Erythroblast (primary cell): Measurements from ENCODE around the gene SERPINH1.
A peak's percentile ranks its signal among the peaks of the same experiment; 100 is the strongest.
"Not testable (repeated sequence)": the region's sequence is repeated elsewhere in the genome, so short reads cannot be mapped to it uniquely, and the experiment has no call there.

Experiments used
- DNase-seq, 2 experiments: peaks; one replicate each; lab custom pipeline; 2025; lab: John Stamatoyannopoulos, UW
- GATA1 ChIP-seq: IDR thresholded peaks from 2 replicates; pipeline ENCODE4 v1.6.1; 2011; ENCODE audit warnings: low read depth, mild to moderate bottlenecking, control low read depth, low read length, moderate library complexity
- POLR2A ChIP-seq: IDR thresholded peaks from 2 replicates; pipeline ENCODE4 v1.6.1; 2011; ENCODE audit warnings: mild to moderate bottlenecking, low read length

SERPINH1 gene

DNA sequence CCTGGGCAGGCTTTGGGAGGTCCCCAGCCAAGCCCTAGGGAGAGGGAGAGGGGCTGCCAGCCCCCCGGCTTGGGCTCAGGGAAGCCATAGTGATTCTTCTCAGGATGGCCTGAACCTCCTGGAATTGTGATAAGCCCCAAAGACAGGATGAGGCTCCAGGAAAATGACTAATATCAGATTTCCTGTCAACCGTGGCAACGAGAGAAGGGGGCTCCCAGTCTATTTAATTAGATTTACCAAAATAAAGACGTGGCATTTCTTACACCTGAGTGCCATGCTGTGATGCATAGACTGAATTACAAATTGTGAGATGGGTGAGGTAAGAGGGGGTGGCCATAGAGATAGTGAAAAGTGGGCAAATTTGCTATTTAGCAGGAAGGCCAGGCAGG lies 20.4 kb downstream of the SERPINH1 start:
- TF ChIP-seq GATA1 (no peak), POLR2A (no peak)
- DNase-seq, result no peak

- no peak for TF ChIP-seq GATA1
- TF ChIP-seq POLR2A, result peak; percentile 69
Measured at GRCh38 chr11:75582895-75583717, 21.1 kb downstream of the SERPINH1 start.

DNA sequence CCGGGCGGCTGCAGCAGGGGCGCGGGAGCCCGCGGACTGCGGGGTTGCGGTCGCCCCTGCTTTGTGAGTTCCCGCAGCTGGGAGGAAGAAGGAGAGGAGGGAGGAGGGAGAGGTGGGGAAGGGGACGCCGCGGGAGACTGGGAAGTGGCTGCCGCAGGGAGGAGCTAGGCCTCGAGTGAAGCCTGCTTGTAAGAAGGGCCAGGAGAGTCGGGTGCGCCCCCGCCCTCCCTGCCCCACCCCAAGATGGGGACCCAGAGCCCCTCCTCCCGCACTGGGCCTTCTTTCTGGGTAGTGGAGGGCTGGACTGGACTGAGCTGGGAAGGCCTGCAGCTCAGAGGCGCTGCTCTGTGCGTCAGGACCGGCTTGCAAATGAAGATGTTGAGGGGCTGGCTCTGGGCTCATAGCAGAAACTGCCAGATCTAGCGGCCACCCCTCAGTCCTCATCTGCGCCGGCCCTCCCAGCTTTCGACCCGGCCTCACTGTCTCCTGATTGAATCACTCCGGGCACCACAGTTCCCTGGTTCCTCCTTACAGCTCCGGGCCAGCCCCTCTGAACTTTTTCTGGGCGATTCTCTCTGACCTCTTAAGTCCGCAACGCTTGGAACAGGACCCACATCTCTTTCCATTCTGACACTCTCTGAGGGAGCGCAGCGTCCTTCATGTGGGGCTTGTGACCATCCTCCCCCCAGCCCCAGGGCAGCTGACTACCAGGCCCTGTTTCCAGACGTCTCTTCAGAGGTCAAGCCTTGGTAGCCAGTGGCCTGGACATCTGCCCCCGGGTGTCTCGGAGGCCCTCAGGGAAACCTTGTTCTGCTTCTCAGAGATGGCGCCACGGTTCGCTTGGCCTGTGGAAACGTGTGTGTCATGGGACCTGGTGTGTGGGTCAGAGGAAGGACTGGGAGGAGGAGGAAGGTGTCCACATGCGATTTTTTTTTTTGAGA lies 21.9 kb downstream of the SERPINH1 start:
- peak; percentile 86 to 88 for DNase-seq
- peak; percentile 37 for TF ChIP-seq POLR2A
- no peak for TF ChIP-seq GATA1

More at GRCh38 chr11:75582895-75583717, 21.1 kb downstream of the SERPINH1 start:
- DNase-seq, result peak; percentile 86 to 87

DNA sequence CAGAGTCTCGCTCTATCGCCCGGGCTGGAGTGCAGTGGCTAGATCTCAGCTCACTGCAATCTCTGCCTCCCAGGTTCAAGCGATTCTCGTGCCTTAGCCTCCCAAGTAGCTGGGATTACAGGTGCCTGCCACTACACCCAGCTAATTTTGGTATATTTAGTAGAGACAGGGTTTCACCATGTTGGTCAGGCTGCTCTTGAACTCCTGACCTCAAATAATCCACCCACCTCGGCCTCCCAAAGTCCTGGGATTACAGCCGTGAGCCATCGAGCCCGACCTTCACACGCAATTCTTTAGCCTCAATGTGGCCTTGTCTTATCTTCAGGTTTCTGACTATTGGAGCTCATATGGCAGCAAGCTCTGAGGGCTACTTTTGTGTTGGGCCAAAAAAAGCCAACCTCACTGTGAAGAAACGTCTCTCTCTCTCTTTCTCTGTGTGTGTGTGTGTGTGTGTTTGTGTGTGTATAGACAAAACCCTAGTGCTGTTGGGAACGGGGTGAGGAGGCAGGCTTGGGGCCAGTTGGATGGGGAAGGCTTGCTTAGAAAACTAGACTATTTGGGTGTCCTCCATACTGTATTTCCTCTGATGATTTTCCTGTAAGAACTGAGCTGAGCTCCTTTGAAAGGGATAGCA lies 22.7 kb downstream of the SERPINH1 start:
- DNase-seq, result not testable (repeated sequence)

- TF ChIP-seq POLR2A, result no peak
- TF ChIP-seq GATA1, result no peak
- DNase-seq, result no peak
Measured at GRCh38 chr11:75585293-75585670, 23.2 kb downstream of the SERPINH1 start.

GRCh38 chr11:75586395-75586794 lies 24.3 kb downstream of the SERPINH1 start:
- DNase-seq, result no peak
- TF ChIP-seq GATA1 (no peak), POLR2A (no peak)

DNA sequence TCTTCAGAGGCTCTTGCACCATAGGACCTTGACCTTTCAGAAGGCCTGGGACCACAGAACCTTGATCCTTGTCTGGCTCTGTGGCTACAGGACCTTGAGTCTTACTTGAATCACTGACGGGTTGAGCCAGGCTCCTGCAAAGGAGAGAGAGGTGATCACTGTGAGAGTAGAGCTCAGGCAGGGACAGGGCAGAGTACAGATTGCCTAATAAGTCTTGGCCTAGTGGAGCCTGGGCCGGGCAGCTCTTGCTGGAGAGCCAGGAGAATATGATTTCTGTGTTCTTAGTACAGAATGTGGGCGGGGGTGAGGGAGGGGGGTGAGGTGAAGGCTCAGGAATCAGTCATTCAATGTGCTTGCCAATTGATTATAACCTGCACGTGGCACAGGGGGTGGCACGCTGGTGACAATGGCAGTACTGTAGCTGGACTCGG lies 26.0 kb downstream of the SERPINH1 start:
- TF ChIP-seq GATA1 (no peak), POLR2A (no peak)
- peak in 1 of 2 experiments; percentile 39 for DNase-seq

DNA sequence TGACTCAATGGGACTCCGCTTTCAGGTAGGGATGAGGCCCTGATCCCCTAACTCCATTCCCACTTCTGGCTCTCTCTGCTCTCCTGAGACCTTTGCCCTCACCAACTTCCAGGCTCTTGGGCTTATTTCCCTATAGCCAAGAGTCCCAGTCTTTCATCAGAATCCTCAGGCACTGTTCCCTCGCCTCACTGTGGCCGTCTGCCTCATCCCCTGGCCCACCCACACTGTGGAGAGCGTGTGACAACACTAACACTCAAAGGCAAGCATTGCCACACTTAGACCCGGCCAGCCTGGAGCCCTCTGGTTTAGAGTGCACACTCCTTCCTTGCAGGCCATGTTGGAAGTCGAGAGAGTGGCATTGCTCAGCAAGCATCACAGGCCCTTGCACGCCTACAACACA lies 27.0 kb downstream of the SERPINH1 start:
- no peak for DNase-seq
- no peak for TF ChIP-seq POLR2A
- no peak for TF ChIP-seq GATA1

DNA sequence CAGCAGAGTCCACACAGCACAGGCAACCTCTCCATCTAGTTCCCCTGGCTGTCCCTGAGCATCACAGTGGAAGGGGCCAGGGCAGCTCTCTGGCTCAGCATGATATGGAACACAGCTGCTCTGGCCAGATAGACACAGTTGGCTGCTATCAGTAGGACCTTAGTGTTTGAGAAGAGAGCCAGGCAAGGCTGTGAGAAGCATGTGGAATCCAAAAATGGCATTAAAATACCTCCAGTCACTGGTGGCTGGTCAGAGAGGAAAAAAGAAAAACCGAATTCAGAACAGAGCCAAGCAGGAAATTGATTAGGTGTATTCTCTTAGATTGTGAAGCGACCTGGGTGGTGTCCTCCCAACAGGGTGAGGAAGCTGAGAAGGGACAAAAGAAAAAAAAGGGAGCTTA lies 27.9 kb downstream of the SERPINH1 start:
- peak; percentile 97 to 99 for DNase-seq
- TF ChIP-seq GATA1 (peak; percentile 95), POLR2A (peak; percentile 83)

DNA sequence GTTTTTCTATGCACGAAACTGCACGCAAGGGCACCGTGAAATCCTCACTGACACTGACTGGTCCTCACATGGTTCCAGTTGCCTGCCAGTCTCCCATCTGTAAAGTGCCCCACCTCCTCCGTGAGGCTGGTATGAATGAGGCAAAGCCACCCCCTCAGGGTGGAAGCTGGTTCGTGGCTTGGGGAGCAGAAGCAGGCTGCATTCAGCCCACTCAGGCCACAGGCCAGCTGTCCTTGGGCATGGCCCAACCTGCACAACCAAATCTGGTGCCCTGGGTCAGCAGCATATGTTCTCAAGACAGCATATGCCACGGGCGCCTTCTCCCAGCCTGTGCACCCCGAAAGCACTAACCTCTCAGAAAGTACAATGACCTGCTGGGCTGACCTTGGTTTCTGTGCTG lies 29.3 kb downstream of the SERPINH1 start:
- no peak for DNase-seq

GRCh38 chr11:75591966-75592365 lies 29.9 kb downstream of the SERPINH1 start:
- TF ChIP-seq GATA1 (no peak), POLR2A (no peak)
- DNase-seq, result peak; percentile 23 to 36

More for the DNA sequence above, 29.3 kb downstream of the SERPINH1 start:
- TF ChIP-seq POLR2A (no peak), GATA1 (no peak)

GRCh38 chr11:75592715-75593114 lies 30.7 kb downstream of the SERPINH1 start:
- no peak for TF ChIP-seq GATA1
- TF ChIP-seq POLR2A, result no peak
- no peak for DNase-seq

DNA sequence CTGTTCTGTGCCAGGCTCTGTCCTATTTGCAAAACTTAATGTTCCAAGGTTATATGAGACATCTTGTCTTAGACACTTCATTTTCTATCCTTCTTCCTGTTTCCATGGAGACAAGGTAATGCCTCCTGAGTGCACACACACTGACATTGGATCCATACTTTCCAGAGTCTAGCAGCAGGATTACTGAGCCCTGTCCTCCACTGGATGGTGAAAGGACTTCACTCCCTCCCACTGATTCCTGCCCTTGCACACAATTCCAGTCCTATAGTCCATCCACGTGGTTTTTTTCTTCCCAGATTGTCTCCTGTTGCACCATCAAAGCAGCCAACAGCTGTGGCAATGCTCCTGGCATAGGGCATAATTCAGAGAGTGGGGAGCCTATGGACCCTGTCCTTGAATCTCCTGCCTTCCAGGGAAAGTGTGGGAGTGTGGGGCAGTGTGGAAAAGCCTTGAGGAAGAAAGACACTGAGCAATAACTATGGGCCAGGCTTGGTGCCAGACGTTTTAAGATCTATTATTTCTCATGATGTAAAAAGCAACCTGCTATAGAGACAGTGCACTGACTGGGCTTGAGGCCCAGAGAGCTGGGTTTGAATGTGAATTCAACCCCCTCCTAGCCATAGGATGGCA lies 31.3 kb downstream of the SERPINH1 start:
- DNase-seq, result no peak
- TF ChIP-seq GATA1, result no peak
- TF ChIP-seq POLR2A, result no peak

DNA sequence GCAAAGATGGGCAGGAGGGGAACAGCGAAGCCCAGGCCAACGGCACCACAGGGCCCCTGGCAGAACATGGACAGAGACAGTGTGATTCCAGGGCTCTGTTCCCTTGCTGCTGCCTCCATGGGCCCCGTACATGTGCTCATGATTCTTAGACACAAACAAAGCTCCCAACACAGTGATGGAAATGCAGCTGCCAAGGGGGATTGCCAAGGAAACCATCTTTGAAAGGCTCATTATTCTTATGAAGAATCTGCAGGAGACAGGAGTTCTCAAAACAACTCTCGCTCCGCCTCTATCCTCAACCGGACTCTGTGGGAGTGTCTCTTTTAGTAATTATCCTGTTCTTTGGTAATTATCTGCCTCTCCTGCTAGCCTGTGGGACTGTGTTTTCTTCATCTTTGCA lies 32.2 kb downstream of the SERPINH1 start:
- TF ChIP-seq POLR2A (no peak), GATA1 (no peak)
- DNase-seq, result no peak

- TF ChIP-seq GATA1 (no peak), POLR2A (no peak)
- DNase-seq, result peak; percentile 48 to 58
Measured at GRCh38 chr11:75595429-75595828, 33.4 kb downstream of the SERPINH1 start.
